GM21515 (cell line): Measurements from ENCODE around the gene TMEM212.
"Not testable (repeated sequence)": the region's sequence is repeated elsewhere in the genome, so short reads cannot be mapped to it uniquely, and the experiment has no call there.

ENCODE experiments used
- ATAC-seq: cut with Tn5 transposase; IDR thresholded peaks from one replicate; pipeline ENCODE4 v1.9.1; 2021; ENCODE audit not compliant: unreplicated experiment

Gene TMEM212

DNA sequence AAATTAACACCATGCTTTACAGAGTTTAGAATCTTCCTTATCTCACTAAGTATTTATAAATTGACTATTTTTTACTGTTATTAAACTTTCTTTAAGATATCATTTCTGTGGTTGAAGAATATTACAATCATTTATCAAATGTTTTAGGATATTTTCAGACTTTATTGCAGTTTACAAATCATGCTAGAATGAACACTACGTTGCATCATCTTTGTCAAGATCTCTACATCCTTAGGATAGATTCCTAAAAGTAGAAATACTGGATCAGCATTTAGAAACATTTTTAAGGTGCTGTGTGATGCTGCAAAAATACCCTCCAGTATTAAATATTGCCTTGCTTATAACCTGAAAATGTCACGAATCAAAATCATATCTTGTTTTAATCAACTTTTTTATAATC lies 30.3 kb upstream of the TMEM212 start:
- no peak for ATAC-seq

DNA sequence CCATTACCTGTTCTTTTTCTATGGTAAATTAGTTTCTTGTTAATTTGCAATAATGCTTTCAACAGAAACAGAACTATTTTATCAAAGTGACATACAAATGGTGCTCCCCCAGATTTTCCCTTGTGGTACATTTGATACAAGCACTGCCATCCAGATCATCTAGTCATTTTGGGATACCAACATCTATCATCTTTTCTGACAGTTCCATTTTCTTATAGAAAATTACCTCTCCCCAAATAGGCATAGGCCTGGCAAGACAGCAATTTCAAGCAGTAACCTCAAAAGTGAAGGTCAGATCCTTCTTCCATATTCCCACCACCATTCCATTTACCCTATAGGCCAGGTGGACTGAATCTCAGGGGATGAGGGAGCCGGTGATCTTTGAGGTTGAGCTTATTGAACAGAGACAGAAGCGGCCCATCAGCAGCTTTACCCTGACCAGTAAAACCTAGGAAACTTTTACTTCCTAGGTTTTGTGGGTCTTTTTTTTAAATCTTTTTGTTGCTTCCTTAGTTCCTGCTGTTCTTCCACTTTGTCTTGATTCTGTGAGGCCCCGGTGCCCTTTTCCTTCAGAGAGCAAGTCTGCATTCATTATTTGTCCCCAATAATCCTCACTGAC lies 29.8 kb upstream of the TMEM212 start:
- ATAC-seq: no peak

DNA sequence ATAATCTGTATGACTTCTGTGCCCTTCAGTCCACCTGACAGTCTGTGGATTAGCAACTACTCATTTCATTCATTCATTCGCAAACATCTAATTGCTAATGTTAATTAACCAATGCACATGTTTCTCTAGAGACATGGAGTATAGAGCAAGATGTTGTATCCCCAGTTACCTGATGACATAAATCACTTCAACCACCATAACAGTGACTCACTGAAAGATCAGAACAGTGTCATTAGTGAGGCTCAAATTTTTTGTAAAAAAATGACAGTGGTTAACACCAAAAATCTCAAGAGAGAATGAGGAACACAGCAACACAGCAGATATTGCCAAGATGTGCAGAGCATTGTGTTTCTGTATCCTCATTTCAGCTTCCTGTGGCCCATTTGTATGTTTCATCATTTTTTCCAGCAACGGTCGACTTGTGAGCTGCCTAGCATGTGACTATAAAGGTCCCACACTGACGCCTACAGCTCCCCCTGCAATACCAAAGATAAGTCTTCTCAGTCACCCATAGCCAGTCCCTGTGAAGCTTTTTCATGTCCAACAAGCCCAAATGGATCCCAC lies 29.2 kb upstream of the TMEM212 start:
- ATAC-seq: no peak

DNA sequence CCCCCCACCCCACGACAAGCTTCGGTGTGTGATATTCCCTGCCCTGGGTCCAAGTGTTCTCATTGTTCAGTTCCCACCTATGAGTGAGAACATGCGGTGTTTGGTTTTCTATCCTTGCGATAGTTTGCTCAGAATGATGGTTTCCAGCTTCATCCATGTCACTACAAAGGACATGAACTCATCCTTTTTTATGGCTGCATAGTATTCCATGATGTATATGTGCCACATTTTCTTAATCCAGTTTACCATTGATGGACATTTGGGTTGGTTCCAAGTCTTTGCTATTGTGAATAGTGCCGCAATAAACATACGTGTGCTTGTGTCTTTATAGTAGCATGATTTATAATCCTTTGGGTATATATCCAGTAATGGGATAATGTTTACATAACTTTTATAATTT lies 28.5 kb upstream of the TMEM212 start:
- not testable (repeated sequence) for ATAC-seq

DNA sequence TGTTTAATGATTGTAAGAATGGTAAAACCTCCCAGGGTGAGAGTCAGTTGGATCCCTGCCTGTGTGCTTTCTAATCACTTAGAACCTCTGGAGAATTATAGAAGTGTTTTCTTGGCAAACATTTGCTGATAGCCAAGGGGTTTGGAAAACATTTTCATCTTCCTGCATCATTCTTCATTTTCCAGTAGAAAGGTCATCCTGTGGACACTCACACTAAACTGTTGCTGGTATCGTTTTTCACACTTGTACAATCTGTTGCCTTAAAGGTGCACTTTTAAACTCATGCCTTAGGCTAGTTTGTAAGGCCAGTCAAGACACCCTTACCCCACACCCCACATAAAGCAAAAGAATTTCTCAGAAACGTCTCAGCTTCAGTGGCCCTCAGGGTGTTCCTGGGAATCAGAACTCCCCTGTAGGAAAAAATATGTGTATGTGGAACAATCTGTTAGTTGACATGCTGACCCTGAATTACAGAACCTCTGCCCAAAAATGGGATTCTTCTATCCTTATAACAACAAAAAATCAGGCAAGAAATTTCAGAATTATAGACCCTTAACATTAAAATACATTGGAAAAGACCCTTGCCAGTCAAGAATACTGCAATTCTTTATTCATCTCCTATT lies 27.1 kb upstream of the TMEM212 start:
- ATAC-seq: no peak

DNA sequence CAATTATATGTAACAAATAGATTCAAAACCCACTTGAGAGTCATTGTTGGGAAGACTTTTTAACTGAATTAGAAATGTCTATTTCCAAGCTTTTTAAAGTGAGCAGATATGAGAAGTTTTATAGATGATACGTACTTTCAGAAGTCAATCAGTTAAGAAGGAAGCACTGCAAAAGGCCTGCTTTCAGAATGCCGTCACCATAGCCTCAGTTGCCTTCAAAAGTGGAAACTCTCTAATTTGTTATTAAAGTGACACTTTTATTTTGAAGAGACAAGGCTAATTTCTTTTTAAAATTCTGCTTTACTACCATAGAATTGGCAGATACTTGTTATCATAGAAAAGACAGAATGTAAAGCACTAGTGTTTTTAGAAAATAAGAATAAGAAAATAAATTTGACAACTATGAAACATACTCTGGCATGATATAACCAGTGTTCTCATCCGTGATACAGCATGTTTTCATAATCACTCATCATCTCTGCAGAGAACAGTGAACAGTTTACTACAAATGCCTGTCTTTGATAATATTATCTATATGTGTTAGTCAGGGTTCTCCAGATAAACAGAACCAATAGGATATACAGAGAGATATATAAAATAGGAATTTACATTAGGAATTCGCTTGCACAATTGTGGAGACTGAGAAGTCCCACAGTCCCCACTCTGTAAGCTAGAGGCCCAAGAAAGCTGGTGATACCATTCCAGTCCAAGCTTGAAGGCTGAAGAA lies 25.9 kb upstream of the TMEM212 start:
- no peak for ATAC-seq

DNA sequence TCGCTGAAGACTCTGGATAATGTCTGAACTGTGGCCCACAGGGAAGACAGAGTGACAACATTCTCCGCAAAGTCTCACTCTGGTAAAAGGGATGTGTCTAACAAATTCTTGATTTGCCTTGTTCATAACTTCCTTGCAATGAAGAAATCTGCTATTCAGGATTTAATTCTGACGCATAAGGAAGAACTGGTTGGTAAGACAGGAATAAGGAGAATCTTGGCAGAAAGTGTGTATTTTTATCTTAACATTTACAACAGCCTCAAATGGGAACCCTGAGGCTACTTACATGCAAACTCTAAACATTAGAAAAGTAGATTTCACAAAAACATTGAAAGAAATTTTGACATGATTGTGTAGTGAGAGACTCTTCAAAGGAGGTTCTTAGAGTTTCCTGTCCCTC lies 22.1 kb upstream of the TMEM212 start:
- no peak for ATAC-seq

DNA sequence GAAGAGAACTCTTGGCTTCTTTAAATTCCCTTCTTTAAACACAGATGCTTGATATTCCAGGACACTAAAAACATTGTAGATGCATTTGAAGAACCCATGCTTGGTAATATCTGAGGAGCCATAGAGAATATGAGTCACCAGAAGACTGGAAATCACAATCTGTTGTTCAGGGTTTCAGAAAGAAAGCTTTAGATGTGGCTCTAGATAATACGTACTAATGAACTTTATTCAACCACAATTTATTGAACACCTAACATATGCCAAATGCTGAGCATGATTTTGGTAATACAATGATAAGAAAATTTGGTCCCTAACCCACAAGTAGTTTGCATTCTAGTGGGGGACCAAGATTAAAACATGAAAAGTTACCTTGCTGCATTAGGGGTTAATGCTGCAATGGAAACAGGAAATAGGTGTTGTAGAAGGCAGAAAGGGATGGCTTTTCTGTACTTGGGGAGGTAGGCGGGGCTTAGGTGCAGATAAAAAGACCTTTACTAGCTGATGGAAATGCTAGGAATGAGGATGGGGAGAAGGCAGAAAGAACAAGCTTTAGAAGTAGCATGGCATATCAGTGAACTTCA lies 21.3 kb upstream of the TMEM212 start:
- no peak for ATAC-seq

DNA sequence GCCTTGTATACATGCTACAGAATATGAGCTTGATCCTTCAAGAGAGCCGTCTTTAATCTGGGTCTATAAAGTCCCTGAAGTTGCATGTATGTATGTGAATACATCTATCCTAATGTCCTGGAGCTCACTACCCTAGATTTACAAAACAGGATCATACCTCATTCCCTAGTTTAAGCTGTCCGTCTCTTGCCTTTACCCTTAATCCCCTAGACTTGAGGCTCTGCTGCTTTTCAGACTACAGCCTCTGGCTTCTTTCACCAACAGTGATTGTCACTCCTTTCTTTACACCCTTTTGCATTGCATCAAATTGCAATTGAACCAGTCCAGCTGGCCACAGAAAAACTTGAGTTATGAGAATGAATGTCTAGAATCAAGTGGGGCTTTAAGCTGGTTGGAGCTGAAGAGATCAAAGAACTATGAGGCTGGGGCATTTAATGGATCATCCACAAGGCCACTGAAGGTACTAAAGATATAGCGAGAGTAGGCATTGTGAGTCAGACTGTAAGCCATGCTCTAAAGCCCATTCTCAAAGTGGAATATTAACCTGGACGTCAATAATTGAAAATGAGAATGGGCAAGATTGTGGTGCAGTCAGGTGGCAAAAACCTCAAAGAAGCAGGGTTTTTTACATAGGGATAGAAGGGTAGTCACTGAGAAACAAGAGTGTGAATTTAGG lies 20.6 kb upstream of the TMEM212 start:
- no peak for ATAC-seq

DNA sequence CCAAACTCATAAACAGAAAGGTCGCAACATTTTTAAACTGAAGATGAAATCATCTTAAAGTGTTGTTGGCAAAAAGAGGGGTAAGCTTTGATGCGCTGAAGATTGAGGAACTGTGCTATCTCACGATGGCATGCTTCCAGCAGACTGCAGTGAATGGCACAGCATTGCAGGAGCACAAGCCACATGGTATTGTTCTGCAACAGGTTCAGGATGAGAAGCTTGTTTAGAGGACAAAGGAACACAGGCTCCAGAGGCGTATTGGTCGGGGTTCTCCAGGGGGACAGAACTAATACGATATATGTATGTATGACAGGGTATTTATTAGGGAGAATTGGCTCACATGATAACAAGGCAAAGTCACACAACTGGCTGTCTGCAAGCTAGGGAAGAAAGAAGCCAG lies 19.0 kb upstream of the TMEM212 start:
- ATAC-seq: no peak

DNA sequence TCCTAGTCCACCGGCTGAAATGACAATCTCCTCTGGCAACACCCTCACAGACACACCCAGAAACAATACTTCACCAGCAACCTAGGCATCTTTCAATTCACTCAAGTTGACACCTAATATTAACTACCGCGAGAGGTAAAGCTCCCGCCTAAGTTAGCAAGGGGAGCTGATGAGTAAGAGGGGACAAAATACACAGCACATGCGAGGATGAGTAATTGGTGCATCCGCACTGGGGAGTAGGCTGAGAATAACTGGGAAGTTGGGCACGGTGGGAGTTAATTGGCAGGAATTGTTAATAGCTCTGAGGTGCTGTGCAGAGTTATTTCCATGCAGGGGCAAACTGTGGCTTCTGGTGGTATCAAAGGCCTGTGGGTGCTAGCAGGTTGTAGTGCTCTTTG lies 18.3 kb upstream of the TMEM212 start:
- ATAC-seq: no peak

DNA sequence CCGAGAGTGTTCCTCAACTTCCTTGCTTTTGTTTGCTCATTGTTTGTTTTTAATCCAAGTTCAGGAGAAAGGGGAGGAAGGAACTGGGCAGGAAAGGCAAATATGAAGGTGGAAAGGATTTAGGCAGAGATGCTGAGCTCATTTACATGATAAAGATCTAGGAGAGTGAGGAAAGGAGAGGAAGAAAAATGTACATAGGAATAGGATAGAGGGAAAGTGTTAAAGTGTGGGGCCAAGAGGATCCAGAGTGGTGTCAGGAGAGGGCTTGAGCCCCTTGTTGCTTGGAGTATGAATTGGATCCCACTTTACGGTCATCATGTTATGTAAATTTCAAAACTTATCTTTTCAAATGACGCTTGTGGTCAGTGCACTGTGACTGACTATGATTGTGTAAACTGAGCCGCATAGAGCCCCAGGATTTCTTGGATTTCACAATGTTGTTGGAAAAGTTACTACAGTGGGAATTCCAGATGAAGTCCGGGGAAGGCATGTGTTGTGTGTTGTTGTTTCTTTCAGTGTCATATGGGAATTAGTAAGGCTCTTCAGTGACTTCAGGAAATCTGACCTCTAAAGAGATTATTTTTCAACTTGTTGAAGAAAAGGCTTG lies 17.8 kb upstream of the TMEM212 start:
- ATAC-seq: no peak

DNA sequence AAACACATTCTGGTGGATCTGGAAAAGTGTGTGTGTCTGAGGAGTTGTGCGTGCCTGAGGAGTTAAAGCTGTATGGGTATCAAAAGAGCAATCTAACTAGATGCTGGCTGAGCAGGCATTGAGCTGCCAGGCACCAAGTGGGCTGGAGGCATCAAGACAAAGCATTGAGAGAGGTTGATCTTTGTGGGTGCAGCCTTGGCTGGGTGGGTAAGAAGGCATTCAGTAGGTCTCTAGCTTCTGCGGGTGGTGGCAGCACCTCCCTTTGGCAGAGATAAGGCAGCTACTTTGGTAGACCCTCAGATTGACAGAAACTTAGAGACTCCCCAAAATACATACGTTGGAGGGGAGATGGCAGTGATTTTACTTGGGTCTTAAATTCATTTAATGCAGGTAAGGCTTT lies 15.8 kb upstream of the TMEM212 start:
- ATAC-seq: no peak

DNA sequence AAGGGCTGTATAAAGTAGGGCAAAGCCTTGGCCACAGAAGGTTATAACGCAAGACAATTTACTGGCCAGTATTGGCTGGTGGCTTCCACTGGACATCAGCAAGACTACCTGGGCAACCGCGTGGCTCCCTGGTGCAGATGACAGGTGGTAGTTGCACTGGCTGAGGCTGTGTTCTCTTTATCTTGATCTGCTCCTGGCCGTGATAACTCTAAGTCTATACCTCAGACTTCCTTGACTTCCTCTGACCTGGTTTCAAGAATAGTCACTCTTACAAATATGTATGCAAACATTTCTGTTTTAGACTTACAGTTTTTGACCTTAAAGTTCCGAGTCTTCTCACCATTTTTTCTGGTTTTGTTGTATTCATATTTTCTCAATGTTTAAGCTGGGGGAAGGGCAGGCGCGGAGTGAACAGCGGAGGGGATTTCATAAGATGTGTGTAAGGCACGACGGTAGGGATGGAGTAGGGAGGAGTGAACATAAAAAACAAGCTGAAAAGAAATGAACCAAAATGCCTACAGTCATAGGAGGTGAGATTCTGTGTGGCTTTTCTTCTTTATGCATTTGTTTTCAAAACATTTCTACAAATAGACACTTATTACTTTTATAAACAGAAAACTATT lies 15.2 kb upstream of the TMEM212 start:
- ATAC-seq: no peak

DNA sequence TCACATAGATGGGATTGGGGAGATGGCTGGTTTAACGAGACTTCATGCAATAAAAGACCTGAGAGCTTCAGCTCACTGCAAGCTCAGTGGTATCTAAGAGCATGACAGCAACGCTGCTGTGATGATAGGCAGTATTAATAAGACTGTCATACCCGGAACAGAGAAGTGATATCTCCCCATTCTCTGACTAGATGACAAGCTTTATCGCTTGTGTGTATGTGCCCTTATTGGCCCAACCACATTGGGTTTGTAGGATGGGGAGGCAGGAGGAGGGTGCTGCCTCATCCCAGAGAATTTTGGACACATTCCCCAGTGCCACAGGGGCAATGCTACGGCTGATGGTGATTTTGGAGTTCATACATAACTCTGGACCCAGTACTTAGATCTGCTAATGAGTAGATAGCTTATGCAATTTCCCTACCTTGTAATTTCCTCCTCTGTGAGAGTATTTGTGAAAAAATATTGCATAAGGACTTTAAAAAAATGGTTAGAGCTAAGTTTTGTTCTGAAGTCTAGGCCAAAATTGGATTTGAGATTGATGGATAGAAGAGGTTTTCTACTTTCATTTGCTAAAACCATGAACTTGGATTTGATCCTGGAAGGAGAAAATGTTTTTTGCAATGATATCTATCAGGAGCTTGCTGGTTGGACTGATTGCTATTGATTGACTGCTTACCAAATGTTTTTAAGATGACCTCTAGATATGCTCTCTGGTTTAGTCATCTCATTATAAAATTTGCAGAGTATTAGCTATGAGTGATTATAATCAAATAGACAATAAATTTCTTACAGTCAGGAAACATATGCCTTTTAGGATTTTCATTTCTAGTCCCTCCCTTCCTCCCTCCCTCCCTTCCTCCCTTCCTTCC lies 14.0 kb upstream of the TMEM212 start:
- no peak for ATAC-seq

DNA sequence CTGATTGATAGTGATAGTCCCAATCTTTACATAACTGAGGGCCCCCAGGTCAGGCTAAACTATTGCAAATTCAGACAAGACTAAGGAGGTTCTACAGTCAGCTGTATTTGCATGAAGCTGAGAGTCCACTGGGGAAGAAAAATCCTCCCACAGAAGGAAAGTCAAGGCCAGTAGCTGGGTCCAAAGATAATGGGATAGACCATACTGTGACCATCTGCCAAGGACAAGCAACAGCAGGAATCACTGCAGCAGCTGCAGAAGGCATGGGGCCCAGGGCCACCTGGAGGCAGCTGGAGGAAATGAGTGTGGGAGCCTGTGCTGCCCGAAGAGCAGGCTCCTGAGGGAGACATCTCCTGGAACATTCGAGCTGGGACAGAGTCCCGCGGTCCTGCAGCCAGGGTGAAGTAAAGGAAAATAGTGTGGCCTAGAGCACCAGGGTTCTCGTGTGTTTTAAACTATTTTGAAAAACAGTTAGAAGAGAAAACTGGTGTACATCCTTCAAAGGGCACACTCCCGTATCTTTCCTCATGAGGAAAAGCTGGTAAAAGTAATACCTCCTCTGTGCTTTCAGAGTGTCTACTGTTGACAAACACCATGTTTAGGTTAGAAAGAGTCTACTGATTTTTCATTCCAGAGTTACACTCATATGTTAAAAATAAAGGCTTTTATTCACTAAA lies 13.2 kb upstream of the TMEM212 start:
- no peak for ATAC-seq

DNA sequence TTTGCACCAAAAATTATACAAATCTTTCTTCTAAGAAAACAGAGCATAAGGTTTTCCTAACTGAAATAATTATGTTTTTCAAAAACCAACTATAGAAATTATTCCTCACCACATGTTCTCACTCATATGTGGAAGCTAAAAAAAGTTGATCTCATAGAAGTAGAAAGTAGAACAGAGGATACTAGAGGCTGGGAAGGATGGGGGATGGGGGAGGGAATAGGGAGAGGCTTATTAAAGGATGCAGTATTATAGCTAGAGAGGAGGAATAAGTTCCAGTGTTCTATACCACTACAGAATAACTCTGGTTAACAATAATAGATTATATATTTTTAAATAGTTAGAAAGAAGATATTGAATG lies 12.7 kb upstream of the TMEM212 start:
- no peak for ATAC-seq

DNA sequence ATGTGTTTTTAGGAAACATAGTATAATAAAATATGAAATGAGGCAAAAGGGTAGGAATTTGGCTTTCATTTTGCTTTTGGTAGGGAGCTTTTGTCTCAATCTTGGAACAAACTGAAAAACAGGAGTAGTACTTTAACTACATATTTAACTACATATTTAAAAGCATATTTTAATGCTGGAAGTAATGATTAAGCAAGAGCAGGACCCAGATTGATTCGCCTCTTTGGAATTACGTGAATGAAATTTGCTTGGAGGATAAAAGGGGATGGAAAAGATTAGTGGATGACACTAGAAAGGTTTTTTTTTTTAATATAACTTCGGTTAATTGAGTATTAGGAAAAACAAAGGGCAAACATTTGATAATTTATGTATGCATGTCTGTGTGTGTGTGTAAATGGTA lies 11.2 kb upstream of the TMEM212 start:
- no peak for ATAC-seq

DNA sequence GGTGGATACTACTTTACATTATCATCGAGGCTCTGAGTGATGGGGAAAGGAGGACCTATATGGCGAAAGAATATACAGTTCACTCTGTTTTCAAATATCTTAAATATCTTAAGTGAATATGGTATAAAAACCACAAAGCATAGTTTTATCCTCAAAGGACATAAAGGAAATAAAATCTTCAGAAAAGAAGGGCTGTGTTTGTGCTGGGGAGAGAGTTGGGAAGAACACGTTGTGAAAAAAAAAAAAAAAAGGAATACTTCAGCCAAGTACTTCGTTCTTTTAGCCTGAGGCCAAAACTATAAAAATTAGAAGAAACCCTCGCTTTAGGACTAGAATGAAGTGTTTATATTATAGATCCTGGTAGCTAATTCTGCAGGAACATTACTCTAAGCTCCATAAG lies 10.2 kb upstream of the TMEM212 start:
- no peak for ATAC-seq
